Measurements from ENCODE around the gene ATXN1. TPM values are rescaled to one million over a fixed set of nuclear protein-coding genes. Genes with fewer than 3 reads are reported as not detected.

ATXN1 gene
- polyA plus RNA-seq, 1 donor from 2014 or later: 28.2 TPM

GRCh38 chr6:16321341-16321710 lies 439.9 kb downstream of the ATXN1 start:
- Histone ChIP-seq H3K79me2 (replicated peaks; ENCODE audit: insufficient read depth, low read length) (no peaks in the 10 kb centered on the region), H2AFZ (ENCODE audit: low read depth, low read length) (no peak overlapping the region), H3F3A (ENCODE audit: insufficient read depth, low read length, poor library complexity, severe bottlenecking) (peaks cover 2% of the 10 kb centered on the region), H3K4me3 (ENCODE audit: low read length) (no peak overlapping the region), H3K9ac (ENCODE audit: low read length) (no peak overlapping the region), H3K9me3 (ENCODE audit: low read length) (peaks cover 3% of the 10 kb centered on the region), H4K20me1 (ENCODE audit: insufficient read depth) (no peaks in the 10 kb centered on the region), H3K36me3 (ENCODE audit: insufficient read depth, low read length) (peaks cover 7% of the 10 kb centered on the region), H3K27me3 (ENCODE audit: insufficient read depth, low read depth, low read length) (no peaks in the 10 kb centered on the region), H3K9me2 (ENCODE audit: insufficient read depth, low read length) (no peaks in the 10 kb centered on the region), H3K4me2 (ENCODE audit: low read length) (no peak overlapping the region), H3K27ac (ENCODE audit: low read length) (no peak overlapping the region)
- TF ChIP-seq EP300 (conservative IDR thresholded peaks at IDR 0.05; ENCODE audit: poor library complexity, severe bottlenecking) (no peak), EZH2 (IDR thresholded peaks at IDR 0.05; ENCODE audit: borderline replicate concordance, insufficient read depth, low read length, poor library complexity, severe bottlenecking) (no peak), TAF1 (IDR thresholded peaks at IDR 0.05; ENCODE audit: low read depth) (no peak), POLR2AphosphoS5 (IDR thresholded peaks at IDR 0.05) (no peak), MXI1 (conservative IDR thresholded peaks at IDR 0.05; ENCODE audit: poor library complexity, severe bottlenecking) (no peak), RAD21 (conservative IDR thresholded peaks at IDR 0.05) (no peak), SMC3 (conservative IDR thresholded peaks at IDR 0.05; ENCODE audit: poor library complexity) (no peak), CTCF (IDR thresholded peaks at IDR 0.05; ENCODE audit: poor library complexity, severe bottlenecking) (no peak)
- TF ChIP-seq, protein P1, sequence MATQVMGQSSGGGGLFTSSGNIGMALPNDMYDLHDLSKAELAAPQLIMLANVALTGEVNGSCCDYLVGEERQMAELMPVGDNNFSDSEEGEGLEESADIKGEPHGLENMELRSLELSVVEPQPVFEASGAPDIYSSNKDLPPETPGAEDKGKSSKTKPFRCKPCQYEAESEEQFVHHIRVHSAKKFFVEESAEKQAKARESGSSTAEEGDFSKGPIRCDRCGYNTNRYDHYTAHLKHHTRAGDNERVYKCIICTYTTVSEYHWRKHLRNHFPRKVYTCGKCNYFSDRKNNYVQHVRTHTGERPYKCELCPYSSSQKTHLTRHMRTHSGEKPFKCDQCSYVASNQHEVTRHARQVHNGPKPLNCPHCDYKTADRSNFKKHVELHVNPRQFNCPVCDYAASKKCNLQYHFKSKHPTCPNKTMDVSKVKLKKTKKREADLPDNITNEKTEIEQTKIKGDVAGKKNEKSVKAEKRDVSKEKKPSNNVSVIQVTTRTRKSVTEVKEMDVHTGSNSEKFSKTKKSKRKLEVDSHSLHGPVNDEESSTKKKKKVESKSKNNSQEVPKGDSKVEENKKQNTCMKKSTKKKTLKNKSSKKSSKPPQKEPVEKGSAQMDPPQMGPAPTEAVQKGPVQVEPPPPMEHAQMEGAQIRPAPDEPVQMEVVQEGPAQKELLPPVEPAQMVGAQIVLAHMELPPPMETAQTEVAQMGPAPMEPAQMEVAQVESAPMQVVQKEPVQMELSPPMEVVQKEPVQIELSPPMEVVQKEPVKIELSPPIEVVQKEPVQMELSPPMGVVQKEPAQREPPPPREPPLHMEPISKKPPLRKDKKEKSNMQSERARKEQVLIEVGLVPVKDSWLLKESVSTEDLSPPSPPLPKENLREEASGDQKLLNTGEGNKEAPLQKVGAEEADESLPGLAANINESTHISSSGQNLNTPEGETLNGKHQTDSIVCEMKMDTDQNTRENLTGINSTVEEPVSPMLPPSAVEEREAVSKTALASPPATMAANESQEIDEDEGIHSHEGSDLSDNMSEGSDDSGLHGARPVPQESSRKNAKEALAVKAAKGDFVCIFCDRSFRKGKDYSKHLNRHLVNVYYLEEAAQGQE (IDR thresholded peaks at IDR 0.05; ENCODE audit: borderline replicate concordance): no peak

- Histone ChIP-seq H3K9ac (ENCODE audit: low read length) (no peak overlapping the region), H3K9me2 (ENCODE audit: insufficient read depth, low read length) (no peaks in the 10 kb centered on the region), H4K20me1 (ENCODE audit: insufficient read depth) (no peaks in the 10 kb centered on the region), H3K36me3 (ENCODE audit: insufficient read depth, low read length) (peaks cover under 1% of the 10 kb centered on the region), H3K27ac (ENCODE audit: low read length) (no peak overlapping the region), H3K79me2 (replicated peaks; ENCODE audit: insufficient read depth, low read length) (no peaks in the 10 kb centered on the region), H2AFZ (ENCODE audit: low read depth, low read length) (no peak overlapping the region), H3K4me2 (ENCODE audit: low read length) (no peak overlapping the region), H3K4me3 (ENCODE audit: low read length) (no peak overlapping the region), H3F3A (ENCODE audit: insufficient read depth, low read length, poor library complexity, severe bottlenecking) (peaks cover 2% of the 10 kb centered on the region), H3K9me3 (ENCODE audit: low read length) (no peaks in the 10 kb centered on the region), H3K27me3 (ENCODE audit: insufficient read depth, low read depth, low read length) (no peaks in the 10 kb centered on the region)
- no peak for TF ChIP-seq EZH2 (IDR thresholded peaks at IDR 0.05; ENCODE audit: borderline replicate concordance, insufficient read depth, low read length, poor library complexity, severe bottlenecking)
- TF ChIP-seq MXI1 (conservative IDR thresholded peaks at IDR 0.05; ENCODE audit: poor library complexity, severe bottlenecking): no peak
- no peak for TF ChIP-seq EP300 (conservative IDR thresholded peaks at IDR 0.05; ENCODE audit: poor library complexity, severe bottlenecking)
- TF ChIP-seq, protein P1 (IDR thresholded peaks at IDR 0.05; ENCODE audit: borderline replicate concordance): no peak
- TF ChIP-seq CTCF (IDR thresholded peaks at IDR 0.05; ENCODE audit: poor library complexity, severe bottlenecking): no peak
- TF ChIP-seq SMC3 (conservative IDR thresholded peaks at IDR 0.05; ENCODE audit: poor library complexity): no peak
- no peak for TF ChIP-seq TAF1 (IDR thresholded peaks at IDR 0.05; ENCODE audit: low read depth)
- no peak for TF ChIP-seq RAD21 (conservative IDR thresholded peaks at IDR 0.05)
- no peak for TF ChIP-seq POLR2AphosphoS5 (IDR thresholded peaks at IDR 0.05)
Measured at GRCh38 chr6:16320533-16321340, 440.5 kb downstream of the ATXN1 start.

All from neural cell (in vitro differentiated cells).